Measurements from ENCODE around the gene TNKS1BP1.

GRCh38 chr11:57309106-57310059 lies 15.4 kb downstream of the TNKS1BP1 start:
- TF ChIP-seq POLR2AphosphoS5 (IDR thresholded peaks at IDR 0.05; ENCODE audit: low read depth, low read length) (no peak), TAF1 (IDR thresholded peaks at IDR 0.05; ENCODE audit: borderline replicate concordance, insufficient read depth, low read length) (no peak), FOXP2 (optimal IDR thresholded peaks at IDR 0.05; ENCODE audit: borderline replicate concordance, extremely low read depth, extremely low read length, insufficient read depth) (no peak), SIN3A (IDR thresholded peaks at IDR 0.05; ENCODE audit: borderline replicate concordance, insufficient read depth, low read length) (no peak)
- TF ChIP-seq, protein P1, sequence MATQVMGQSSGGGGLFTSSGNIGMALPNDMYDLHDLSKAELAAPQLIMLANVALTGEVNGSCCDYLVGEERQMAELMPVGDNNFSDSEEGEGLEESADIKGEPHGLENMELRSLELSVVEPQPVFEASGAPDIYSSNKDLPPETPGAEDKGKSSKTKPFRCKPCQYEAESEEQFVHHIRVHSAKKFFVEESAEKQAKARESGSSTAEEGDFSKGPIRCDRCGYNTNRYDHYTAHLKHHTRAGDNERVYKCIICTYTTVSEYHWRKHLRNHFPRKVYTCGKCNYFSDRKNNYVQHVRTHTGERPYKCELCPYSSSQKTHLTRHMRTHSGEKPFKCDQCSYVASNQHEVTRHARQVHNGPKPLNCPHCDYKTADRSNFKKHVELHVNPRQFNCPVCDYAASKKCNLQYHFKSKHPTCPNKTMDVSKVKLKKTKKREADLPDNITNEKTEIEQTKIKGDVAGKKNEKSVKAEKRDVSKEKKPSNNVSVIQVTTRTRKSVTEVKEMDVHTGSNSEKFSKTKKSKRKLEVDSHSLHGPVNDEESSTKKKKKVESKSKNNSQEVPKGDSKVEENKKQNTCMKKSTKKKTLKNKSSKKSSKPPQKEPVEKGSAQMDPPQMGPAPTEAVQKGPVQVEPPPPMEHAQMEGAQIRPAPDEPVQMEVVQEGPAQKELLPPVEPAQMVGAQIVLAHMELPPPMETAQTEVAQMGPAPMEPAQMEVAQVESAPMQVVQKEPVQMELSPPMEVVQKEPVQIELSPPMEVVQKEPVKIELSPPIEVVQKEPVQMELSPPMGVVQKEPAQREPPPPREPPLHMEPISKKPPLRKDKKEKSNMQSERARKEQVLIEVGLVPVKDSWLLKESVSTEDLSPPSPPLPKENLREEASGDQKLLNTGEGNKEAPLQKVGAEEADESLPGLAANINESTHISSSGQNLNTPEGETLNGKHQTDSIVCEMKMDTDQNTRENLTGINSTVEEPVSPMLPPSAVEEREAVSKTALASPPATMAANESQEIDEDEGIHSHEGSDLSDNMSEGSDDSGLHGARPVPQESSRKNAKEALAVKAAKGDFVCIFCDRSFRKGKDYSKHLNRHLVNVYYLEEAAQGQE (IDR thresholded peaks at IDR 0.05; ENCODE audit: insufficient read depth in 1 of 2, low read depth in 2 of 2, low read length in 2 of 2), result no peak
